Activated gamma-delta T cell (primary cell): ENCODE measurements around the gene ARPC2.
A peak's percentile ranks its signal among the peaks of the same experiment; 100 is the strongest.

Experiments used
- DNase-seq: peaks from one replicate; lab custom pipeline; 2025; lab: John Stamatoyannopoulos, UW

ARPC2 gene

DNA sequence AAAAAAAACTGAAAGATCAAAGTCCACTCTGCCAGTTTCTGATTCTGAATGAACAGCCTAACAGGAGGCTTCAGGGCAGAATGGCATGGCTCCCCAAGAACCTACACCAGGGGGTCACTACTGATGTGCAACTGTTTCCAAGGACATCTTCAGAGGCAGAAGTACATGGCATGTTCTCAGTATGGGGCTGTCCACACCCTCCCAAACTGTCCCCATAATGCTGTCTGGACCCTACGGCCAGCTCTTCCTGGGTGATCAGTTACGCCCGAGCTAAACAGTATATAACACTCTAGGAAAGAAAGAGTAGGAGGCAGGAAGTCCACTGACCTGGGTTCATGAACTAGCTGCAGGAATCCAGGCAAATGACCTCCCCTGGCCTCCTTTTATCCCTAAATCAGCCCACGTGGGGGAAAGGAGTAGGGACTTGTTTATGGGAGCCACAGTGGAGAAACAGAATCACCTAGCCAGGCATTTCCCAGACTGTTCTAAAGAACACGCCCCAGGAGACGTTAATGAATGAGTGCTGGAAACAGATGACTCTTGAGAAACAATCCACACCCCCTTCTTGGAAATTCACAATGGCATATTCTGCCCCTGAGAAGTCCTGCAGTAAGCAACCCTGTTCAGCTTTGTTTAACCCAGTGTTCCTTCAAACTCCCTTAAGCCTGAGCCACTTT, 72.8 kb downstream of the ARPC2 start:
- DNase-seq: no peak

GRCh38 chr2:218290316-218291261, 73.6 kb downstream of the ARPC2 start:
- DNase-seq: no peak

- no peak for DNase-seq
Observed at GRCh38 chr2:218291318-218292047, 74.5 kb downstream of the ARPC2 start.

- peak; percentile 64 for DNase-seq
Observed at GRCh38 chr2:218292048-218293014, 75.3 kb downstream of the ARPC2 start, which contains the start of gene TMBIM1. TSS of gene TMBIM1 (minus strand) at chr2:218292503. CDS start at chr2:218282141, 10,362 bp downstream.

DNA sequence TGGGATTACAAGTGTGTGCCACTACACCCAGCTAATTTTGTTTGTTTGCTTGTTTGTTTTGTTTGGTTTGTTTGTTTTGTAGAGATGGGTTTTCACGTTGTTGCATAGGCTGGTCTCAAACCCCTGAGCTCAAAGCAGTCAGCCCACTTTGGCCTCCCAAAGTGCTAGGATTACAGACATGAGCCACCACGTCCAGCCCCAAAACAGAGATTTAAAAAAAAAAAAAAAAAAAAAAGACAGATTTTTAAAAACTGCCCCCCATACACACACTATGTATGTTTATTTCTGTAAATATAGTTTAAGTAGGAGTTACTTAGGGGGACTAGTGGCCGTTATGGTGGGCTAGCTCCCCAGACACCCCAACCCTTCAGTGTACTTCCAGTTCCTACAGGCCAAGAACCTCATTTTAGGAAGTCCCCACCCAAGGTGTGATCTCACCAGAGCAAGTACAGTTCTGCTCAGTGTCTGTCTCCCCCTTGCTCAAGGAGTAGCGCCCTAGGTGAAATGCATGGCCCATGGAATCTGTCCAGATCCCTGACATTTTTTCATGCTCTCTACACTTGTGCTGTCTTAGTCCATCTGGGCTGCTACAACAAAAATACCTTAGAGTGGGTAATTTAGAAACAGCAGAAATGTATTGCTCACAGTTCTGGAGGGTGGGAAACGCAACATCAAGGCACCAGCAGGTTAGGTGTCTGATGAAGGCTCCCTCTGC, 76.9 kb downstream of the ARPC2 start:
- DNase-seq: no peak

GRCh38 chr2:218294430-218295022, 77.5 kb downstream of the ARPC2 start:
- DNase-seq: no peak

GRCh38 chr2:218295029-218295428, 78.0 kb downstream of the ARPC2 start:
- DNase-seq: no peak

DNA sequence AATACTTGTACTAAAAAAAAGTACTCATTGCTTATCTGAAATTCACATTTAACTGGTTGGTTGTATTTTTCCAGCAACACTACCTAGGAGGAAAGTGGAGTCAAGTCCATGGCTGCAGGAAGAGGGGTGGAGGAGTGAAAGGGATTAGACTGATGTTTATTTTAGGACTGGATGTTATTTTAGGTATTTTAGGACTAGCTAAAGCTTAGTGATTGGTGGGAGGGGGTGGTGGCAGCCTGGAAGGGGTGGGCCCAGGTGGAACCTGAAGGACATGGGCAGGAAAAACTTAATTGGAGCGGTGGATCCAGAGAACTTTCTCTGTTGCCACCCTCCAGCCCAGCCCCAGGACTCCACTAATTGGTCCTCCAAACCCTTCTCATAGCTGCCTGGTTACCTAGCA, 79.2 kb downstream of the ARPC2 start:
- DNase-seq: no peak

GRCh38 chr2:218296847-218297246, 79.9 kb downstream of the ARPC2 start:
- DNase-seq: no peak

DNA sequence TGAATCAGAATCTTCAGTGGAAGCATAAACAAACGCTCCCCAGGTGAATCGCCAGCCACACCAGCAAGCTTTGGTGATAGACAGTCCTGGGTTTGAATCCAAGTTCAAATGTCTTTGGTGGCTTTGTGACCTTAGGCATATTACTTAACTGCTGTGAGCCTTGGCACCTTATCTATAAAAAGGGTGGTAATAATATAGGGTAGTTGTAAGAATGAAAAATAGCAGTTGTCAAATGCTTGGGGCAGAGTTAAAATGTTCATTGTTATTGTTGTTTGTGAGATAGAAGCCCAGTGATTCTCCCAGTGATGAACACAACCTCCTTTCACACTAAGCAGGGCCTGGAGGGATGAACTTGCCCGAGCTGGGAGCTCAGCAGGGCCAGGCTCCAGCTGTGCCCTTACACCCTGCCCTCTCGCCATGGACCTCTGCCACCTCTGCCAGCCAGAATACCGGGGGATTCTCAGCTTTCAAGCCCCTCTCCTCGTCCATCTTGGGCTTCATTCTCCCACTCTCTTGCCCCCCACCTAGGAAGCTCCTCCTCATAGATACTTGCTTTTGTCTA, 81.4 kb downstream of the ARPC2 start:
- DNase-seq: no peak

DNA sequence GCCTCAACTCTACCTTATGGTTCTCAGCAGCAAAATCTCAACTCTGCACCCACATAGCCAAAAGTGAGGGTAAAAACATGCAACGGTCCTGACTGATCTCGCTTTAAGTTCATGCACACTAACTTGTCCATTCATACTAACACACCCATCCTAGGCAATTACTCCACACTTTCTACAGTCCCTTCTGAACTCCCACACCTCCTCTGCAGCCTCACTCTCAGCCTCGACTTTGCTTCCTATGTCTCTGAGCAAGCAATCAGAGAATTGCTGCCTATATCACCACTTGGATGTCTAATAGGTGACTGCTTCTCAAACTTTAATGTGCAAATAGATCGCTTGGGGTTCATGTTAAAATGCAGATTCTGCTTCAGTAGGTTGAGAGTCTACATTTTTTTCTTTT, 83.2 kb downstream of the ARPC2 start:
- no peak for DNase-seq

GRCh38 chr2:218301176-218301819, 84.3 kb downstream of the ARPC2 start:
- DNase-seq: no peak
